Measurements from ENCODE around the gene ZNF474.

Gene ZNF474

GRCh38 chr5:122119205-122119604 lies 10.1 kb upstream of the ZNF474 start:
- no peak for DNase-seq

- DNase-seq: no peak
These were observed 8.9 kb upstream of the ZNF474 start for GRCh38 chr5:122120493-122120892.

GRCh38 chr5:122120957-122121356 lies 8.4 kb upstream of the ZNF474 start:
- no peak for DNase-seq

- no peak for DNase-seq
These were observed 7.6 kb upstream of the ZNF474 start for GRCh38 chr5:122121479-122122465.

- no peak for DNase-seq
These were observed 4.6 kb upstream of the ZNF474 start for GRCh38 chr5:122124766-122125165.

- DNase-seq: no peak
These were observed 3.1 kb upstream of the ZNF474 start for GRCh38 chr5:122126177-122126755.

- no peak for DNase-seq
These were observed 2.5 kb upstream of the ZNF474 start for GRCh38 chr5:122126756-122127321.

- no peak for DNase-seq
These were observed 806 bp downstream of the ZNF474 start for GRCh38 chr5:122130152-122130551.

- no peak for DNase-seq
These were observed 8.4 kb downstream of the ZNF474 start for GRCh38 chr5:122137702-122138101.

GRCh38 chr5:122138356-122138755 lies 9.0 kb downstream of the ZNF474 start:
- DNase-seq: no peak

- DNase-seq: no peak
These were observed 11.6 kb downstream of the ZNF474 start for GRCh38 chr5:122140900-122141299.

- no peak for DNase-seq
These were observed 12.4 kb downstream of the ZNF474 start for GRCh38 chr5:122141751-122142150.

- no peak for DNase-seq
These were observed 13.3 kb downstream of the ZNF474 start for GRCh38 chr5:122142480-122143164.

GRCh38 chr5:122144236-122144635 lies 14.9 kb downstream of the ZNF474 start:
- no peak for DNase-seq

GRCh38 chr5:122145906-122146305 lies 16.6 kb downstream of the ZNF474 start:
- no peak for DNase-seq

GRCh38 chr5:122149321-122150090 lies 20.2 kb downstream of the ZNF474 start:
- no peak for DNase-seq

- no peak for DNase-seq
These were observed 20.9 kb downstream of the ZNF474 start for GRCh38 chr5:122150215-122150614.

GRCh38 chr5:122151640-122152039 lies 22.3 kb downstream of the ZNF474 start:
- no peak for DNase-seq

- no peak for DNase-seq
These were observed 23.0 kb downstream of the ZNF474 start for GRCh38 chr5:122152266-122152900.

GRCh38 chr5:122153230-122153629 lies 23.9 kb downstream of the ZNF474 start:
- no peak for DNase-seq

GRCh38 chr5:122153774-122154173 lies 24.4 kb downstream of the ZNF474 start:
- DNase-seq: no peak

GRCh38 chr5:122154491-122154890 lies 25.1 kb downstream of the ZNF474 start:
- DNase-seq: no peak

All from activated T-cell treated with anti-CD3 and anti-CD28 coated beads for 4 hours (primary cell).